A549 (cell line): ENCODE results near the gene PDGFA.

Experiments used
- FOSL2 ChIP-seq, 2 experiments: fragments of 450-650 bp in 1 of 2; fragments of >200 bp in 1 of 2; sonication (Bioruptor Twin) in 1 of 2; formaldehyde crosslinking; IDR thresholded peaks; 2 replicates each; pipeline versions ENCODE4 v1.5.0 to v1.6.1; 2016 to 2020; ENCODE audit warnings: mild to moderate bottlenecking in 1 of 2, moderate library complexity in 1 of 2
- FOXS1 ChIP-seq: fragments of 250-450 bp; sonication (Bioruptor Pico); IDR thresholded peaks from 2 replicates; pipeline ENCODE4 v1.5.0; 2020; ENCODE audit warnings: mild to moderate bottlenecking, moderate library complexity
- MAFK ChIP-seq: fragments of 450-650 bp; IDR thresholded peaks from 2 replicates; pipeline ENCODE4 v1.6.1; 2014; ENCODE audit not compliant: partially characterized antibody
- POLR2A ChIP-seq: IDR thresholded peaks from 2 replicates; pipeline ENCODE4 v1.6.1; 2012; ENCODE audit warnings: mild to moderate bottlenecking, low read length
- TP53 ChIP-seq: fragments of 250-450 bp; sonication (Bioruptor Pico); IDR thresholded peaks from 2 replicates; pipeline ENCODE4 v1.5.0; 2021; ENCODE audit warnings: mild to moderate bottlenecking, moderate library complexity
- TF ChIP-seq, protein P1 (sequence below): fragments of >200 bp; sonication (Bioruptor Twin); formaldehyde crosslinking; IDR thresholded peaks from 3 replicates; pipeline ENCODE4 v1.5.1; 2016
- TF ChIP-seq, protein P2 (sequence below): fragments of 200-600 bp; sonication (generic); IDR thresholded peaks from 2 replicates; pipeline ENCODE4 v1.6.1; 2016; ENCODE audit warnings: antibody characterized with exemption, mild to moderate bottlenecking, moderate library complexity
- TF ChIP-seq, protein P3 (sequence below): fragments of 450-650 bp; IDR thresholded peaks from 2 replicates; pipeline ENCODE4 v1.6.1; 2014; ENCODE audit warnings: antibody characterized with exemption

DNA sequence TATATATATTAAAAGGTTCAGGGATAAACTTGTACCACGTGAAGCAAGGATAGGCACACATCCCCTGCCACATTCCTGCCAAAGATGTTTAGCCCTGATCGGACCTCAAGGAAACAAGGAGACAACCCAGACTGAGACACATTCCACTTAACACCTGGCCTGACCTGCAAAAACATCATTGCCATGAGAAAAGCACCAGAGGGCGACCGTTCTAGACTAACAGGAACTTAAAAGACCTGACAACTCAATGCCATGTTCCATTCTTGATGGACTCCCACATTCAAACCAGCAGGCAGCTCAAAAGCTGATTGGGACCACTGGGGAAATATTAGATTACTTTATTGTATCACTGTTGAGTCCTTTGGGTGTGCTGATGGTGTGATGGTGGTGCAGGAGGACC, 8.1 kb upstream of the PDGFA start:
- TF ChIP-seq, protein P1, sequence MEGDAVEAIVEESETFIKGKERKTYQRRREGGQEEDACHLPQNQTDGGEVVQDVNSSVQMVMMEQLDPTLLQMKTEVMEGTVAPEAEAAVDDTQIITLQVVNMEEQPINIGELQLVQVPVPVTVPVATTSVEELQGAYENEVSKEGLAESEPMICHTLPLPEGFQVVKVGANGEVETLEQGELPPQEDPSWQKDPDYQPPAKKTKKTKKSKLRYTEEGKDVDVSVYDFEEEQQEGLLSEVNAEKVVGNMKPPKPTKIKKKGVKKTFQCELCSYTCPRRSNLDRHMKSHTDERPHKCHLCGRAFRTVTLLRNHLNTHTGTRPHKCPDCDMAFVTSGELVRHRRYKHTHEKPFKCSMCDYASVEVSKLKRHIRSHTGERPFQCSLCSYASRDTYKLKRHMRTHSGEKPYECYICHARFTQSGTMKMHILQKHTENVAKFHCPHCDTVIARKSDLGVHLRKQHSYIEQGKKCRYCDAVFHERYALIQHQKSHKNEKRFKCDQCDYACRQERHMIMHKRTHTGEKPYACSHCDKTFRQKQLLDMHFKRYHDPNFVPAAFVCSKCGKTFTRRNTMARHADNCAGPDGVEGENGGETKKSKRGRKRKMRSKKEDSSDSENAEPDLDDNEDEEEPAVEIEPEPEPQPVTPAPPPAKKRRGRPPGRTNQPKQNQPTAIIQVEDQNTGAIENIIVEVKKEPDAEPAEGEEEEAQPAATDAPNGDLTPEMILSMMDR = no peak
- TF ChIP-seq FOXS1 (CRISPR knock-in tag) (no peak), TP53 (no peak), POLR2A (no peak), FOSL2 (IDR thresholded peaks at IDR 0.05) (no peak), FOSL2 (CRISPR knock-in tag; IDR thresholded peaks at IDR 0.05) (no peak), MAFK (no peak)
- TF ChIP-seq, protein P2, sequence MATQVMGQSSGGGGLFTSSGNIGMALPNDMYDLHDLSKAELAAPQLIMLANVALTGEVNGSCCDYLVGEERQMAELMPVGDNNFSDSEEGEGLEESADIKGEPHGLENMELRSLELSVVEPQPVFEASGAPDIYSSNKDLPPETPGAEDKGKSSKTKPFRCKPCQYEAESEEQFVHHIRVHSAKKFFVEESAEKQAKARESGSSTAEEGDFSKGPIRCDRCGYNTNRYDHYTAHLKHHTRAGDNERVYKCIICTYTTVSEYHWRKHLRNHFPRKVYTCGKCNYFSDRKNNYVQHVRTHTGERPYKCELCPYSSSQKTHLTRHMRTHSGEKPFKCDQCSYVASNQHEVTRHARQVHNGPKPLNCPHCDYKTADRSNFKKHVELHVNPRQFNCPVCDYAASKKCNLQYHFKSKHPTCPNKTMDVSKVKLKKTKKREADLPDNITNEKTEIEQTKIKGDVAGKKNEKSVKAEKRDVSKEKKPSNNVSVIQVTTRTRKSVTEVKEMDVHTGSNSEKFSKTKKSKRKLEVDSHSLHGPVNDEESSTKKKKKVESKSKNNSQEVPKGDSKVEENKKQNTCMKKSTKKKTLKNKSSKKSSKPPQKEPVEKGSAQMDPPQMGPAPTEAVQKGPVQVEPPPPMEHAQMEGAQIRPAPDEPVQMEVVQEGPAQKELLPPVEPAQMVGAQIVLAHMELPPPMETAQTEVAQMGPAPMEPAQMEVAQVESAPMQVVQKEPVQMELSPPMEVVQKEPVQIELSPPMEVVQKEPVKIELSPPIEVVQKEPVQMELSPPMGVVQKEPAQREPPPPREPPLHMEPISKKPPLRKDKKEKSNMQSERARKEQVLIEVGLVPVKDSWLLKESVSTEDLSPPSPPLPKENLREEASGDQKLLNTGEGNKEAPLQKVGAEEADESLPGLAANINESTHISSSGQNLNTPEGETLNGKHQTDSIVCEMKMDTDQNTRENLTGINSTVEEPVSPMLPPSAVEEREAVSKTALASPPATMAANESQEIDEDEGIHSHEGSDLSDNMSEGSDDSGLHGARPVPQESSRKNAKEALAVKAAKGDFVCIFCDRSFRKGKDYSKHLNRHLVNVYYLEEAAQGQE = no peak
- TF ChIP-seq, protein P3, sequence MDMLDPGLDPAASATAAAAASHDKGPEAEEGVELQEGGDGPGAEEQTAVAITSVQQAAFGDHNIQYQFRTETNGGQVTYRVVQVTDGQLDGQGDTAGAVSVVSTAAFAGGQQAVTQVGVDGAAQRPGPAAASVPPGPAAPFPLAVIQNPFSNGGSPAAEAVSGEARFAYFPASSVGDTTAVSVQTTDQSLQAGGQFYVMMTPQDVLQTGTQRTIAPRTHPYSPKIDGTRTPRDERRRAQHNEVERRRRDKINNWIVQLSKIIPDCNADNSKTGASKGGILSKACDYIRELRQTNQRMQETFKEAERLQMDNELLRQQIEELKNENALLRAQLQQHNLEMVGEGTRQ = no peak
